ENCODE data around the gene PBX3. TPM values are rescaled to one million over a fixed set of nuclear protein-coding genes. Genes with fewer than 3 reads are reported as not detected.

PBX3 gene
- total and polyA plus RNA-seq, 2 of the 13 experiments (the other 11 are each of a cell fraction or from before 2014, with no cell fraction given) = 6.0 to 11.2 TPM

DNA sequence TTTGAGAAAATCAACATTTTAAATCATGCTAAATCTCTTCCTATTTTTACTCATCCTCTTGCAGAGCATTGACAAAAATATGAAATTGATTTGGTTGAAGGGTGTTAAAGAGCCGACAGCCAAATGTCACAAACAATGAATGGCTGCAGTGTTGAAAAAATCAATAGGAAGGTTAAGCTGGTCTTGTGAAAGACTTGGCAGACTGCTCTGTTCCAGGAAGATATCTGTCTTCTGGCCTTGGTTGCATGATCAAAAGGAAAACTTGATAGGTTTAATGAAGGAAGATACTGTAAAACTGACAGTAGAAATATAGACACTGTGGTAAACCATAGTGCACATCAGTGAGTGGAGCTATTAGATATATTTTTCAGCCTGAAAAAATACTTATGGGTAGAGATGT lies 103.6 kb downstream of the PBX3 start (continued):
- peak; percentile 79 for TF ChIP-seq HDAC2 (CRISPR knock-in tag; IDR thresholded peaks at IDR 0.05)
- no peak for TF ChIP-seq ZNF251 (CRISPR knock-in tag; IDR thresholded peaks at IDR 0.05)
- no peak for TF ChIP-seq ZNF530 (CRISPR knock-in tag; IDR thresholded peaks at IDR 0.05; ENCODE audit: low read depth)
- TF ChIP-seq U2AF1 (optimal IDR thresholded peaks at IDR 0.05; ENCODE audit: low read depth, low read length) = no peak
- TF ChIP-seq, protein P1, sequence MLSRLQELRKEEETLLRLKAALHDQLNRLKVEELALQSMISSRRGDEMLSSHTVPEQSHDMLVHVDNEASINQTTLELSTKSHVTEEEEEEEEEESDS (CRISPR knock-in tag; IDR thresholded peaks at IDR 0.05; ENCODE audit: borderline replicate concordance) = no peak
- TF ChIP-seq CHD4 (IDR thresholded peaks at IDR 0.05; ENCODE audit: borderline replicate concordance, low read length) = no peak
- no peak for TF ChIP-seq MTERF4 (CRISPR knock-in tag; IDR thresholded peaks at IDR 0.05)
- no peak for TF ChIP-seq ZNF747 (CRISPR knock-in tag; IDR thresholded peaks at IDR 0.05; ENCODE audit: borderline replicate concordance)
- peak; percentile 51; the same call in 1 of the 2 replicates for TF ChIP-seq TBX2 (CRISPR knock-in tag; IDR thresholded peaks at IDR 0.05; ENCODE audit: borderline replicate concordance)
- TF ChIP-seq SALL2 (CRISPR knock-in tag; IDR thresholded peaks at IDR 0.05) = no peak
- no peak for TF ChIP-seq SKIL (CRISPR knock-in tag; IDR thresholded peaks at IDR 0.05; ENCODE audit: borderline replicate concordance)
- TF ChIP-seq MYNN (CRISPR knock-in tag; IDR thresholded peaks at IDR 0.05; ENCODE audit: low read depth) = no peak
- TF ChIP-seq AGO2 (optimal IDR thresholded peaks at IDR 0.05; ENCODE audit: low read depth, low read length) = no peak
- no peak for TF ChIP-seq ZNF10 (CRISPR knock-in tag; IDR thresholded peaks at IDR 0.05; ENCODE audit: borderline replicate concordance, low read depth)
- no peak for TF ChIP-seq PTBP1 (IDR thresholded peaks at IDR 0.05; ENCODE audit: low read depth, low read length, poor library complexity, severe bottlenecking)
- TF ChIP-seq ZBTB21 (CRISPR knock-in tag; IDR thresholded peaks at IDR 0.05) = no peak
- TF ChIP-seq EP300 (IDR thresholded peaks at IDR 0.05; ENCODE audit: low read depth in 2 of 2, low read length in 2 of 2) = peak in 1 of 2 experiments; percentile 91; a peak in 2 of 4 replicates
- TF ChIP-seq EP300 (CRISPR knock-in tag; IDR thresholded peaks at IDR 0.05; ENCODE audit: borderline replicate concordance) = no peak; the same call in 1 of the 2 replicates
- TF ChIP-seq, protein P2, sequence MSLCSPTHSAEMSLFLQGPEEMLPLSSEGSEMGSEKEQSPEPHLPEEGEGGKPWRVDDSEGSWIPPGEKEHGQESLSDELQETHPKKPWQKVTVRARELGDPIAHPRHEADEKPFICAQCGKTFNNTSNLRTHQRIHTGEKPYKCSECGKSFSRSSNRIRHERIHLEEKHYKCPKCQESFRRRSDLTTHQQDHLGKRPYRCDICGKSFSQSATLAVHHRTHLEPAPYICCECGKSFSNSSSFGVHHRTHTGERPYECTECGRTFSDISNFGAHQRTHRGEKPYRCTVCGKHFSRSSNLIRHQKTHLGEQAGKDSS (CRISPR knock-in tag; IDR thresholded peaks at IDR 0.05; ENCODE audit: borderline replicate concordance, low read depth) = no peak
- TF ChIP-seq SRY (CRISPR knock-in tag; IDR thresholded peaks at IDR 0.05) = no peak
- peak; percentile 62; the same call in 1 of the 2 replicates for TF ChIP-seq RCOR2 (CRISPR knock-in tag; IDR thresholded peaks at IDR 0.05)
- TF ChIP-seq ZNF614 (CRISPR knock-in tag; IDR thresholded peaks at IDR 0.05; ENCODE audit: borderline replicate concordance) = 0 out of 2 replicates have a peak, but pooled peaks have one; percentile 18
- no peak for TF ChIP-seq ZNF44 (CRISPR knock-in tag; IDR thresholded peaks at IDR 0.05)
- TF ChIP-seq ZNF777 (CRISPR knock-in tag; IDR thresholded peaks at IDR 0.05) = no peak
- no peak for TF ChIP-seq POGK (CRISPR knock-in tag; conservative IDR thresholded peaks at IDR 0.05)
- no peak for TF ChIP-seq ARID2 (CRISPR knock-in tag; IDR thresholded peaks at IDR 0.05; ENCODE audit: borderline replicate concordance)

All from HepG2 (cell line).